Lower leg skin (tissue), 4 donors: ENCODE data around the gene LRRC55. TPM values are rescaled to one million over a fixed set of nuclear protein-coding genes. Genes with fewer than 3 reads are reported as not detected.
"Not testable (repeated sequence)": the region's sequence is repeated elsewhere in the genome, so short reads cannot be mapped to it uniquely, and the experiment has no call there.

ENCODE experiments used
- DNase-seq, 2 donors: peaks; one replicate each; pipeline ENCODE4 v3.0.0-alpha.2; 2019; ENCODE audit warnings: low spot score in 2 of 2
- H3K4me3 ChIP-seq: fragments of 200-600 bp; sonication (generic); 2 replicates; pipeline ENCODE4 v1.5.1; 2017; ENCODE audit warnings: mild to moderate bottlenecking, low read depth; ENCODE audit not compliant: poor library complexity, severe bottlenecking
- POLR2A ChIP-seq, 2 donors: fragments of 450-650 bp; IDR thresholded peaks; one replicate each; pipeline ENCODE4 v1.6.1; 2016 to 2017; ENCODE audit warnings: antibody characterized with exemption in 2 of 2, mild to moderate bottlenecking in 1 of 2, moderate library complexity in 1 of 2
- WGBS, 2 donors: methylation state at CpG; one replicate each; pipeline ENCODE4 v1.1.5; 2018; 5-methylcytosine and 5-hydroxymethylcytosine counted together
- intact Hi-C: fragments of 100-400 bp; cut with DNase I; formaldehyde crosslinking; loops from one replicate; pipeline ENCODE4 v1.15.0; 2023; ENCODE audit warnings: low total_unique reads
- total RNA-seq, 4 donors: library from RNA; depleted of rRNA; stranded (reverse); fragments of >200 nt; gene quantifications; one replicate each; pipeline ENCODE4 v1.1.0, GENCODE V29; 2016
- TF ChIP-seq, protein P1 (sequence below), 3 donors: fragments of 450-650 bp; IDR thresholded peaks; one replicate each; pipeline ENCODE4 v1.5.1; 2016; ENCODE audit warnings: antibody characterized with exemption in 3 of 3, mild to moderate bottlenecking in 3 of 3, moderate library complexity in 2 of 3

LRRC55 gene
- total RNA-seq, 4 donors from 2014 or later = 0.08 to 0.15 TPM; not detected in 2

DNA sequence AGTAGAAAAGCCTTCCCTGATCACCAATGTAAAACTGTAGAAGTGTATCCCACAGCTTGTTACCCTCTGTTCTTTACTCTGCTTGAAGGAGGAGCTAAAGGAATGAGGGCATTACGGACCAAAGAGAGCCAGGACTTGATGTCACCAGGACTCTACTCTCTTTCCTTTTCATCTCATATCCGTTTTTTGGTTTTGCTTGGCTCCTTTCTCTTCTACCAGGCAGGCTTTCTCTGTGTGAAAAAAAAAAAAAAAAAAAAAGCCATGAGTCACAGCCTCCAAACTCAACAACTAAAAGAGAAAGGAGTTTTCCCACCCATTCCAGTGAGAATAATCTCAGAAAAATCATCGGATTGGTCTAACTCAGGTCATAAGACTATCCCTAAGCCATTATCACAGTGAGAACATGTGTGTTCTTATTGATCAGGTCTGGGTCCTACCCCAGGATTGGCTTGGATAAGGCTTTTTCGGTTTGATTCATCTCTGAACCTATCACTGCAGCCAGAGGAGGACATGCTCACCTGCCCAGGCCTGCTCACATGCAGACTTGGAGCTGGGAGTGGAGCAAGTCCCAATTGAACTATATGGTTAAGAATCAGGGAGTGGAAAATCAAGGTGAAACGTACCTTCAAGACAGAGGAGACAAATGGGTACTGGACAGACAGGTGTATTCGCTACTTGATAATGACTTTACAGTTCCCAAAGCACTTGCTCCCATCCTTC is 19.4 kb upstream of the LRRC55 start:
- intact Hi-C loops = no loop called here
- WGBS, 2 donors = 36 to 46% methylated on average over 6 of the region's 6 CpGs
- H3K4me3 ChIP-seq = no peak overlapping the region
- TF ChIP-seq POLR2A (IDR thresholded peaks at IDR 0.05) = no peak
- TF ChIP-seq, protein P1, sequence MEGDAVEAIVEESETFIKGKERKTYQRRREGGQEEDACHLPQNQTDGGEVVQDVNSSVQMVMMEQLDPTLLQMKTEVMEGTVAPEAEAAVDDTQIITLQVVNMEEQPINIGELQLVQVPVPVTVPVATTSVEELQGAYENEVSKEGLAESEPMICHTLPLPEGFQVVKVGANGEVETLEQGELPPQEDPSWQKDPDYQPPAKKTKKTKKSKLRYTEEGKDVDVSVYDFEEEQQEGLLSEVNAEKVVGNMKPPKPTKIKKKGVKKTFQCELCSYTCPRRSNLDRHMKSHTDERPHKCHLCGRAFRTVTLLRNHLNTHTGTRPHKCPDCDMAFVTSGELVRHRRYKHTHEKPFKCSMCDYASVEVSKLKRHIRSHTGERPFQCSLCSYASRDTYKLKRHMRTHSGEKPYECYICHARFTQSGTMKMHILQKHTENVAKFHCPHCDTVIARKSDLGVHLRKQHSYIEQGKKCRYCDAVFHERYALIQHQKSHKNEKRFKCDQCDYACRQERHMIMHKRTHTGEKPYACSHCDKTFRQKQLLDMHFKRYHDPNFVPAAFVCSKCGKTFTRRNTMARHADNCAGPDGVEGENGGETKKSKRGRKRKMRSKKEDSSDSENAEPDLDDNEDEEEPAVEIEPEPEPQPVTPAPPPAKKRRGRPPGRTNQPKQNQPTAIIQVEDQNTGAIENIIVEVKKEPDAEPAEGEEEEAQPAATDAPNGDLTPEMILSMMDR (IDR thresholded peaks at IDR 0.05) = no peak
- DNase-seq = no peak

DNA sequence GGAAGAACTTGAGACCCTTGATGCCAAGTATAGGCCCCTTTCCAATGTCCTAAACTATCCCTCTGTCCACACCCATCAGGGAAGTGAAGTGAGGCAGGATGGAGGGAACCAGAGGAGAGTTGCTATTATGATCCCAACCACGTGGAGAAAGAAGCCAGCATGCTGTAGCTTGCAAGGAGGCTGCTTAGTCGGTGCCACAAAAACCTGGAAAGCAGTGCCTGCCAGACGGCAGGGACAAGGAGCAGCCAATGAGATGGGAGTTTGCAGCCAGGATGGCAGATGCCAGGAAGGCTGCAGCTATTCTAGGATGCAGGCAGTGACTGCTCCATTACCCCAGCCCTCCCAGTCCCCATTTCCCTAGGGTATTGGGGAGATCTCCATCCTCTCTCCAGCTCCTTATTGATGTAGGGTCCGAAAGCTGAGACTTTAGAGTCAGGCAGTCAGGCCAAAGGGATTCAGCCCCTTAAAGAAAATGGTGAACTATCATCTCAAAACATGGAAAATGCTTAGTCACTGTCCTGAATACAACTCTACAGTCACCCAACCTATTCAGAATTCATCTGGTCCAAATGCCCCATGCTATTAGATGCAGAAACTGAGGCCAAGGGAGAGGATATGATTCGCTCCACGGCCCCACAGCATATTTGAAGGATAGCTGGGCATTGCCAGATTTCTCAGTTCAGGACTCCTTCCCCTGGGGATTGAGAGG is 18.4 kb upstream of the LRRC55 start:
- WGBS, 2 donors = 55 to 59% methylated on average over 6 of the region's 6 CpGs
- TF ChIP-seq, protein P1 (IDR thresholded peaks at IDR 0.05) = no peak
- no peak for TF ChIP-seq POLR2A (IDR thresholded peaks at IDR 0.05)
- no peak overlapping the region for H3K4me3 ChIP-seq
- no peak for DNase-seq
- intact Hi-C loops = no loop called here

DNA sequence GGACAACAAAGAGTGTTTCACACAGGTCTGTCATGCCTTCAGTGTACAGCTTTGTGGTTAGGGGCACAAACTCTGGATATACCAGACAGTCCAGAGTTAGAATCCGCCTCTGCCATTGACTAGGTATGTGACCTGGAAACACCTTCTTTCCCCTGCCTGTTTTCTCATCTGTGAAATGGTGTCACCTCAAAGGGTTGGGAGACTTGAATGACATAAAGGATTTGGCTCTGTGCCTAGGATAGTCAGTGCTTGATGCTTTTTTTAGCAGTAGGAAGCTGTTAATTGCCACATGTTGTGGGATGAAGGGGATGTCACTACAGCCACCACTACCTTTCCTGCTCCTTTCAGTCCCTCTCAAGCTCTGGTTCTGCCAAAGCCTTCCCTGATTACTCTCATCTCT is 17.4 kb upstream of the LRRC55 start:
- no peak for DNase-seq
- TF ChIP-seq POLR2A (IDR thresholded peaks at IDR 0.05) = no peak
- TF ChIP-seq, protein P1 (IDR thresholded peaks at IDR 0.05) = no peak
- intact Hi-C loops = no loop called here
- H3K4me3 ChIP-seq = no peak overlapping the region
- WGBS, 2 donors = 78 to 80% methylated on average over 1 of the region's 1 CpG

DNA sequence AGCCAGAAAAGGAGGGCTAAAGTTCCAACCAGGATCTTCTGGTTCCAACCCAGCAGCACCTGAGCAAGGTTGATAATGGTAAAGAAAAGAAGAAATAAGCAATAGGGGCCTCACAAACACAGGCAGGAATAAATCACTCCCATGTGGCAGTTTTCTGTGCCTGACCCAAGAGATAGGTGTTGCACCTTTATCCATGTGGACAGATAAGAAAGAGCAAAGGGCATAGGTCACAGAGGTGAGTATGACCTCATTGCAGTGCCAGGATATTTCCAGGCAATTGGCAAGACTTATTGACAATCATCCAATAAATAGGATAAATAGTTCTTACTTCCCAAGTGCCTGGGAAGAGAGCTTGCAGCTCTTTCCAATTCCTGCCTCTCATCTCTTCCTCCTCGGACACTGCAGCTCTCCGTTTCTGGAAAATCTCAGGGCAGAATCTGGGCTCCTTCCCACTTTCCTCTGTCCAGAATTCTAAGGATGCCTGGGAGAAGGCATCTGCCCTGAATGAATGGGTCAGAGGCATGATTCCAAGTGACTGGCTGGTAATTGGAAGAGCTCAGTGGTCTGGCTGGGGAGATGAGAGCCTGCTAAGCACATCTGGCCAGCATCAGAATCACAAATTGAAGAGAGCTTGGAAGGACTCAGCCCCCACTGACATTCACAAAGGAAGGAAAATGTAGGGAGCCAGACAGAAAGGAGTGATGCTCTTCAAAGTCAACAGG is 14.5 kb upstream of the LRRC55 start:
- no peak for TF ChIP-seq POLR2A (IDR thresholded peaks at IDR 0.05)
- TF ChIP-seq, protein P1 (IDR thresholded peaks at IDR 0.05) = no peak
- intact Hi-C loops = no loop called here
- DNase-seq = no peak
- WGBS, 2 donors = 42 to 47% methylated on average over 2 of the region's 2 CpGs
- no peak overlapping the region for H3K4me3 ChIP-seq

DNA sequence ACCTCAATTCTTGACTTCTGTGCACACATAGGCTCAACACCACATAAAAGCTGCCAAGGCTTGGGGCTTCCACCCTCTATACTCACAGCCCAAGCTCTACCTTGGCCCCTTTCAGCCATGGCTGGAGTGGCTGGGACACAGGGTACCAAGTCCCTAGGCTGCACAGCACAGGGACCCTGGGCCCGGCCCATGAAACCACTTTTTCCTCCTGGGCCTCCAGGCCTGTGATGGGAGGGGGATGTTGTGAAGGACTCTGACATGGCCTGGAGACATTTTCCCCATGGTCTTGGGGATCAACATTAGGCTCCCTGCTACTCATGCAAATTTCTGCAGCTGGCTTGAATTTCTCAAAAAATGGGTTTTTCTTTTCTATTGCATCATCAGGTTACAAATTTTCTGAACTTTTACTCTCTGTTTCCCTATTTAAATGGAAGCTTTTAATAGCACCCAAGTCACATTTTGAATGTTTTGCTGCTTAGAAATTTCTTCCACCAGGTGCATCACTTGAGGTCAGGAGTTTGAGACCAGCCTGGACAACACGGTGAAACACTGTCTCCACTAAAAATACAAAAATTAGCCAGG is 11.9 kb upstream of the LRRC55 start:
- intact Hi-C loops, H3K4me3 ChIP-seq, DNase-seq: not testable (repeated sequence)
- WGBS, 2 donors = 73 to 89% methylated on average over 2 of the region's 2 CpGs

DNA sequence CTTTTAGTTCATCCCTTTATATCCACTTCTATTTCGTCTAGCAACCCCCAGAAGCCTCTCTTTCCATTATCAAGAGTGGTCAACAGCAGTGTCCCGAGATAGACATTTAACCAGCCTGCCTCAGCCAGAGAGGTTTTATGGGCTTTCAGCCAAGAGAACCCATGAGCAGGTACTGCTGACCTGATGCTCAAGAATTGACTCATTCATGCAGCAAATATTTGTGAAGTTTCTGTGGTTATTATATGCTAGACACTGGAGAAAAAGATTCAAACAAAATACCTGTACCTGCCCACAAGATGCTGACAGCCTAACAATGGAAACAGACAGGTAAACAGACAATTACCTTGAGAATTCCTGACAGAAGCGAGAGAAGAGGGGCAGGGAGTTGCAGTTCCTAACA is 9.7 kb upstream of the LRRC55 start:
- WGBS, 2 donors = 80 to 92% methylated on average over 3 of the region's 3 CpGs
- intact Hi-C loops = no loop called here
- no peak for TF ChIP-seq POLR2A (IDR thresholded peaks at IDR 0.05)
- TF ChIP-seq, protein P1 (IDR thresholded peaks at IDR 0.05) = no peak
- DNase-seq = no peak
- H3K4me3 ChIP-seq = no peak overlapping the region
